Stimulated activated CD4-positive, alpha-beta T cell treated with anti-CD3 and anti-CD28 coated beads, Interleukin-15, amount 100 ng/mL, for 1 hour (primary cell): ENCODE data around the gene CD177.
"Not testable (repeated sequence)": the region's sequence is repeated elsewhere in the genome, so short reads cannot be mapped to it uniquely, and the experiment has no call there.

Experiments
- DNase-seq, 2 donors: peaks; one replicate each; pipeline ENCODE4 v3.0.0-alpha.2; 2020; ENCODE audit warnings: low read depth in 1 of 2, low spot score in 1 of 2

Gene CD177

GRCh38 chr19:43380008-43380407, 26.5 kb downstream of the CD177 start:
- no peak for DNase-seq

GRCh38 chr19:43380771-43381386, 27.4 kb downstream of the CD177 start:
- no peak for DNase-seq

GRCh38 chr19:43382586-43383216, 29.2 kb downstream of the CD177 start:
- DNase-seq, result not testable (repeated sequence)

GRCh38 chr19:43383254-43383653, 29.8 kb downstream of the CD177 start:
- DNase-seq, result not testable (repeated sequence)

GRCh38 chr19:43383759-43384158, 30.3 kb downstream of the CD177 start:
- DNase-seq, result not testable (repeated sequence)

- DNase-seq, result not testable (repeated sequence)
Observed at GRCh38 chr19:43390903-43391551, 37.5 kb downstream of the CD177 start.

GRCh38 chr19:43391552-43391935, 38.1 kb downstream of the CD177 start:
- DNase-seq, result not testable (repeated sequence)

- not testable (repeated sequence) for DNase-seq
Observed at GRCh38 chr19:43393501-43393900, 40.0 kb downstream of the CD177 start.

GRCh38 chr19:43395561-43395960, 42.1 kb downstream of the CD177 start:
- DNase-seq, result no peak

GRCh38 chr19:43406297-43406696, 52.8 kb downstream of the CD177 start:
- DNase-seq, result no peak

- DNase-seq, result no peak
Observed at GRCh38 chr19:43407416-43408005, 54.0 kb downstream of the CD177 start.

- no peak for DNase-seq
Observed at GRCh38 chr19:43408043-43408442, 54.6 kb downstream of the CD177 start.

- DNase-seq, result no peak
Observed at GRCh38 chr19:43409415-43409814, 55.9 kb downstream of the CD177 start.

GRCh38 chr19:43412441-43412840, 59.0 kb downstream of the CD177 start:
- DNase-seq, result no peak
